ENCODE results near the gene GLIPR1L1.

GLIPR1L1 gene

GRCh38 chr12:75390899-75391538 lies 56.5 kb downstream of the GLIPR1L1 start, which contains the start of gene GLIPR1L2 (continued):
- TF ChIP-seq PATZ1 (tag by site-specific recombination; IDR thresholded peaks at IDR 0.05) (peak; percentile 75; the same call in 1 of the 2 replicates), EGR2 (tag by site-specific recombination; IDR thresholded peaks at IDR 0.05; ENCODE audit: low read depth) (0 out of 2 replicates have a peak, but pooled peaks have one; percentile 26), HIC1 (tag by site-specific recombination; IDR thresholded peaks at IDR 0.05) (0 out of 2 replicates have a peak, but pooled peaks have one; percentile 7), ZNF16 (tag by site-specific recombination; IDR thresholded peaks at IDR 0.05; ENCODE audit: low read depth) (no peak), MZF1 (tag by site-specific recombination; IDR thresholded peaks at IDR 0.05; ENCODE audit: borderline replicate concordance) (peak; percentile 32; the same call in 1 of the 2 replicates), ZFP3 (tag by site-specific recombination; IDR thresholded peaks at IDR 0.05; ENCODE audit: low read depth) (0 out of 2 replicates have a peak, but pooled peaks have one; percentile 7), ZBTB1 (tag by site-specific recombination; IDR thresholded peaks at IDR 0.05) (no peak), ZNF623 (tag by site-specific recombination; IDR thresholded peaks at IDR 0.05) (no peak), ZBTB17 (tag by site-specific recombination; IDR thresholded peaks at IDR 0.05) (peak; percentile 68), ZNF335 (tag by site-specific recombination; conservative IDR thresholded peaks at IDR 0.05) (peak; percentile 82), ZNF529 (tag by site-specific recombination; IDR thresholded peaks at IDR 0.05; ENCODE audit: insufficient replicate concordance) (no peak), ZNF501 (tag by site-specific recombination; IDR thresholded peaks at IDR 0.05) (peak; percentile 92; the same call in 1 of the 2 replicates), ZNF747 (tag by site-specific recombination; IDR thresholded peaks at IDR 0.05) (no peak), ZNF211 (tag by site-specific recombination; IDR thresholded peaks at IDR 0.05; ENCODE audit: low read depth) (no peak), ZNF488 (tag by site-specific recombination; IDR thresholded peaks at IDR 0.05) (no peak), SP3 (tag by site-specific recombination; IDR thresholded peaks at IDR 0.05) (peak; percentile 93), ZNF366 (tag by site-specific recombination; conservative IDR thresholded peaks at IDR 0.05) (peak; percentile 100), WT1 (tag by site-specific recombination; IDR thresholded peaks at IDR 0.05) (peak; percentile 69), ZFP37 (tag by site-specific recombination; IDR thresholded peaks at IDR 0.05) (peak; percentile 24; the same call in 1 of the 2 replicates), ZNF518A (tag by site-specific recombination; conservative IDR thresholded peaks at IDR 0.05; ENCODE audit: low read depth) (peak; percentile 70; the same call in 1 of the 2 replicates), KLF8 (tag by site-specific recombination; IDR thresholded peaks at IDR 0.05) (peak; percentile 55)
- TF ChIP-seq, protein P1, sequence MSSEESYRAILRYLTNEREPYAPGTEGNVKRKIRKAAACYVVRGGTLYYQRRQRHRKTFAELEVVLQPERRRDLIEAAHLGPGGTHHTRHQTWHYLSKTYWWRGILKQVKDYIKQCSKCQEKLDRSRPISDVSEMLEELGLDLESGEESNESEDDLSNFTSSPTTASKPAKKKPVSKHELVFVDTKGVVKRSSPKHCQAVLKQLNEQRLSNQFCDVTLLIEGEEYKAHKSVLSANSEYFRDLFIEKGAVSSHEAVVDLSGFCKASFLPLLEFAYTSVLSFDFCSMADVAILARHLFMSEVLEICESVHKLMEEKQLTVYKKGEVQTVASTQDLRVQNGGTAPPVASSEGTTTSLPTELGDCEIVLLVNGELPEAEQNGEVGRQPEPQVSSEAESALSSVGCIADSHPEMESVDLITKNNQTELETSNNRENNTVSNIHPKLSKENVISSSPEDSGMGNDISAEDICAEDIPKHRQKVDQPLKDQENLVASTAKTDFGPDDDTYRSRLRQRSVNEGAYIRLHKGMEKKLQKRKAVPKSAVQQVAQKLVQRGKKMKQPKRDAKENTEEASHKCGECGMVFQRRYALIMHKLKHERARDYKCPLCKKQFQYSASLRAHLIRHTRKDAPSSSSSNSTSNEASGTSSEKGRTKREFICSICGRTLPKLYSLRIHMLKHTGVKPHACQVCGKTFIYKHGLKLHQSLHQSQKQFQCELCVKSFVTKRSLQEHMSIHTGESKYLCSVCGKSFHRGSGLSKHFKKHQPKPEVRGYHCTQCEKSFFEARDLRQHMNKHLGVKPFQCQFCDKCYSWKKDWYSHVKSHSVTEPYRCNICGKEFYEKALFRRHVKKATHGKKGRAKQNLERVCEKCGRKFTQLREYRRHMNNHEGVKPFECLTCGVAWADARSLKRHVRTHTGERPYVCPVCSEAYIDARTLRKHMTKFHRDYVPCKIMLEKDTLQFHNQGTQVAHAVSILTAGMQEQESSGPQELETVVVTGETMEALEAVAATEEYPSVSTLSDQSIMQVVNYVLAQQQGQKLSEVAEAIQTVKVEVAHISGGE (tag by site-specific recombination; conservative IDR thresholded peaks at IDR 0.05; ENCODE audit: low read depth): no peak; the same call in 1 of the 2 replicates
- TF ChIP-seq, protein P2, sequence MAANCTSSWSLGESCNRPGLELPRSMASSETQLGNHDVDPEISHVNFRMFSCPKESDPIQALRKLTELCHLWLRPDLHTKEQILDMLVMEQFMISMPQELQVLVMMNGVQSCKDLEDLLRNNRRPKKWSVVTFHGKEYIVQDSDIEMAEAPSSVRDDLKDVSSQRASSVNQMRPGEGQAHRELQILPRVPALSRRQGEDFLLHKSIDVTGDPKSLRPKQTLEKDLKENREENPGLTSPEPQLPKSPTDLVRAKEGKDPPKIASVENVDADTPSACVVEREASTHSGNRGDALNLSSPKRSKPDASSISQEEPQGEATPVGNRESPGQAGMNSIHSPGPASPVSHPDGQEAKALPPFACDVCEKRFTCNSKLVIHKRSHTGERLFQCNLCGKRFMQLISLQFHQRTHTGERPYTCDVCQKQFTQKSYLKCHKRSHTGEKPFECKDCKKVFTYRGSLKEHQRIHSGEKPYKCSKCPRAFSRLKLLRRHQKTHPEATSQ (tag by site-specific recombination; IDR thresholded peaks at IDR 0.05): no peak
